GM21576 (cell line): ENCODE results near the gene TRAF3IP1.
"Not testable (repeated sequence)": the region's sequence is repeated elsewhere in the genome, so short reads cannot be mapped to it uniquely, and the experiment has no call there.

ENCODE experiments used
- ATAC-seq: cut with Tn5 transposase; IDR thresholded peaks from one replicate; pipeline ENCODE4 v1.9.1; 2021; ENCODE audit warnings: mild to moderate bottlenecking, moderate library complexity; ENCODE audit not compliant: unreplicated experiment

Gene TRAF3IP1

DNA sequence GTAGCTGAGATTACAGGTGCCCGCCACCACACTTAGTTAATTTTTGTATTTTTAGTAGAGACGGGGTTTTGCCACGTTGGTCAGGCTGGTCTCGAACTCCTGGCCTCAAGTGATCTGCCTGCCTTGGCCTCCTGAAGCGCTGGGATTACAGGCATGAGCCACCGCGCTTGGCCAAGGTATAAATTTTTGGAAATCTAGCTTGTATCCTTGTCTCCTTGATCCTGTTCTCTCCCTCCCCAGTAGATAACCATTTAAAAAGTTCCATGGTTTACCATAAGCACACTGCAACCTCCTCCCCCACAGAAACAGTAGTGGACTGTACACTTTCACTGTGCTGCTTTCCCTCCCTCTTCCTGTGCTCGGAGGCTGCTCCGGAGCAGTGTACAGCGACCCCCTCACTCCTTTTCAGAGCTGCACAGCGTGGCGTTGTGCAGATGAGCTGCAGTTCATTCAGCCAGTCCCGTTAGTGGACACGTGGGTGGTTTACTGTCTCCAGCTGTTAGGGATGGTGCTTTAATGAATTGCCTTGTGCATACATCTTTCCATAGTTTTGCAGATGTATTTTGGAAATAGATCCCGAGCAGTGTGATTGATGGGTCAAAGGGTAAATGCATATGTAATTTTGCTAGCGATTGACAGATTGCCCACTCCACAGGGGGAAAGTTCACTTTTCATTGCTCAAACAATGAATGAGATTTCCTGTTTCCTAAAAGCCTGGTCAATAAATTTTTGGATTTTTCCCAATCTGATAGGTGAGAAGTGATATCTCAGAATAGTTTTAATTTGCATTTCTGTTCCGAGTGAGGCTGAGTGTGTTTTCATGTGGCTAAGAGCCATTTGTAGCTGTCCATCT lies 121.2 kb downstream of the TRAF3IP1 start:
- ATAC-seq = no peak

- not testable (repeated sequence) for ATAC-seq
Measured at GRCh38 chr2:238442257-238442656, 121.9 kb downstream of the TRAF3IP1 start.

GRCh38 chr2:238444242-238444641 lies 123.9 kb downstream of the TRAF3IP1 start:
- ATAC-seq = no peak

- ATAC-seq = no peak
Measured at GRCh38 chr2:238445409-238446190, 125.3 kb downstream of the TRAF3IP1 start.

DNA sequence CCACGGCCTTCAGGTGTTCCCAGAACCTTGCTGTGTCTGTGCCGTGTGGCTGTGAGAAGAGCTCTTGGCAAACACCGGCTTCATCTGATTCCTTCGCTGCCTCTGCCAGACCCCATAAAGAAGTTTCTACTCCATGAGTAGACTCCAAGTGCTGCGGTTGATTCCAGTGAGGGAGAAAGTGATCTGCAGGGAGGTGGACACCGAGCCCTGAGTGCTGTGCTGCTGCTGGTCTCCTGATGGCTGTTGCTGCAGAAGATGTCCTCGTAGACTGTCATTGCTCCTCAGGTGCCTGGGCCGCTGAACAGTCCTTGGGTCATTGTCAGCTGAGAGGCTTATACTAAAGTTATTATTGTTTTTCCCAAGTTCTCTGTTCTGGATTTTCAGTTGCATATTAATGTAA lies 126.1 kb downstream of the TRAF3IP1 start:
- no peak for ATAC-seq

- ATAC-seq = no peak
Measured at GRCh38 chr2:238448031-238448955, 128.0 kb downstream of the TRAF3IP1 start.

- no peak for ATAC-seq
Measured at GRCh38 chr2:238449241-238449640, 128.9 kb downstream of the TRAF3IP1 start.

GRCh38 chr2:238449909-238450417 lies 129.6 kb downstream of the TRAF3IP1 start:
- ATAC-seq = no peak

GRCh38 chr2:238450440-238450861 lies 130.1 kb downstream of the TRAF3IP1 start:
- no peak for ATAC-seq
